Activated CD4-positive, alpha-beta T cell treated with anti-CD3 and anti-CD28 coated beads, Interleukin-2, amount 10 ng/mL, durations not matched to agents 24 days and 14 days (primary cell): ENCODE data around the gene CRNN. TPM values are rescaled to one million over a fixed set of nuclear protein-coding genes. Genes with fewer than 3 reads are reported as not detected.

Source experiments
- total RNA-seq: library from RNA; stranded (reverse); gene quantifications from 2 replicates; pipeline ENCODE4 v1.2.3, GENCODE V29; 2022

CRNN gene
- total RNA-seq, 1 donor from 2014 or later, result not detected

Other genes with a start within 250 kb of the CRNN start
- gene HRNR, start 190.1 kb downstream of the CRNN start, total RNA-seq, result not detected in 2 replicates
- gene FLG, start 89.0 kb downstream of the CRNN start, total RNA-seq, result not detected in 2 replicates
- not detected in 2 replicates for gene FLG2, start 54.3 kb downstream of the CRNN start, total RNA-seq
- not detected in 2 replicates for gene LCE5A, start 96.5 kb upstream of the CRNN start, total RNA-seq
- not detected in 2 replicates for gene CRCT1, start 100.2 kb upstream of the CRNN start, total RNA-seq
- not detected in 2 replicates for gene LCE3E, start 152.5 kb upstream of the CRNN start, total RNA-seq
- gene LCE3D, start 166.3 kb upstream of the CRNN start, total RNA-seq, result not detected in 2 replicates
- not detected in 2 replicates for gene LCE3C, start 186.0 kb upstream of the CRNN start, total RNA-seq
- gene LCE3B, start 199.5 kb upstream of the CRNN start, total RNA-seq, result not detected in 2 replicates
- not detected in 2 replicates for gene LCE3A, start 208.8 kb upstream of the CRNN start, total RNA-seq
- not detected in 2 replicates for gene LCE2D, start 249.1 kb upstream of the CRNN start, total RNA-seq